ENCODE results near the gene TMEM19. TPM values are rescaled to one million over a fixed set of nuclear protein-coding genes. Genes with fewer than 3 reads are reported as not detected.

Gene TMEM19
- total RNA-seq, 1 experiment from 2014 or later: 39.5 TPM

- intact Hi-C loops (cut with micrococcal nuclease; ENCODE audit: unreplicated experiment): no loop called here
Measured at GRCh38 chr12:71702590-71702989, 16.7 kb downstream of the TMEM19 start.

GRCh38 chr12:71703206-71703605 is 17.3 kb downstream of the TMEM19 start:
- H2AFZ ChIP-seq: no peak overlapping the region
- H3K79me2 ChIP-seq (ENCODE audit: low read depth): no peaks in the 10 kb centered on the region
- ChIA-PET POLR2A (ENCODE audit: unreplicated experiment) (no interaction called here), CTCF (interaction anchor here (0.7 kb wide), 1 partner anchor 79 kb away, joined by 3 read pairs; no protein-coding TSS in a partner anchor)
- intact Hi-C loops (cut with micrococcal nuclease; ENCODE audit: unreplicated experiment): no loop called here
- no peak for DNase-seq
- no peak for TF ChIP-seq EZH2 (IDR thresholded peaks at IDR 0.05; ENCODE audit: low read depth)
- no peak for TF ChIP-seq CTCF (conservative IDR thresholded peaks at IDR 0.05)
- H3K9me2 ChIP-seq (ENCODE audit: insufficient read depth): no peaks in the 10 kb centered on the region
- no peaks in the 10 kb centered on the region for H3K36me3 ChIP-seq (ENCODE audit: low read depth)
- no peaks in the 10 kb centered on the region; the same call in 1 of the 2 replicates for H3F3A ChIP-seq (ENCODE audit: insufficient read depth, low read depth)
- H4K20me1 ChIP-seq (ENCODE audit: insufficient read depth): no peaks in the 10 kb centered on the region
- no peak overlapping the region for H3K4me2 ChIP-seq
- H3K4me1 ChIP-seq (replicated peaks; ENCODE audit: insufficient read depth): peaks cover 10% of the 10 kb centered on the region; the same call in 1 of the 2 replicates
- no peaks in the 10 kb centered on the region for H3K9me3 ChIP-seq (ENCODE audit: insufficient read depth, low read depth)
- no peaks in the 10 kb centered on the region for H3K27me3 ChIP-seq (ENCODE audit: insufficient read depth, low read depth)
- no peak overlapping the region for H3K27ac ChIP-seq
- no TSS peak for BruUV-seq (replicated peaks)
- H3K4me3 ChIP-seq: no peak overlapping the region

More at GRCh38 chr12:71702590-71702989, 16.7 kb downstream of the TMEM19 start:
- CTCF ChIA-PET: interaction anchor here (0.7 kb wide), 1 partner anchor 78 kb away, joined by 3 read pairs; no protein-coding TSS in a partner anchor
- Histone ChIP-seq H3K4me3 (no peak overlapping the region), H3K79me2 (ENCODE audit: low read depth) (no peaks in the 10 kb centered on the region), H3K9me3 (ENCODE audit: insufficient read depth, low read depth) (no peaks in the 10 kb centered on the region), H4K20me1 (ENCODE audit: insufficient read depth) (no peaks in the 10 kb centered on the region), H2AFZ (no peak overlapping the region), H3F3A (ENCODE audit: insufficient read depth, low read depth) (no peaks in the 10 kb centered on the region; the same call in 1 of the 2 replicates), H3K9me2 (ENCODE audit: insufficient read depth) (no peaks in the 10 kb centered on the region), H3K4me1 (replicated peaks; ENCODE audit: insufficient read depth) (peaks cover 10% of the 10 kb centered on the region; the same call in 1 of the 2 replicates), H3K27me3 (ENCODE audit: insufficient read depth, low read depth) (no peaks in the 10 kb centered on the region), H3K4me2 (no peak overlapping the region), H3K27ac (no peak overlapping the region), H3K36me3 (ENCODE audit: low read depth) (no peaks in the 10 kb centered on the region; the same call in 1 of the 2 replicates)
- POLR2A ChIA-PET (ENCODE audit: unreplicated experiment): no interaction called here
- no TSS peak for BruUV-seq (replicated peaks)
- DNase-seq: no peak
- TF ChIP-seq EZH2 (IDR thresholded peaks at IDR 0.05; ENCODE audit: low read depth): no peak
- TF ChIP-seq CTCF (conservative IDR thresholded peaks at IDR 0.05): no peak

GRCh38 chr12:71704920-71705319 is 19.0 kb downstream of the TMEM19 start:
- CTCF ChIA-PET: no interaction called here
- H2AFZ ChIP-seq: no peak overlapping the region
- H3K9me3 ChIP-seq (ENCODE audit: insufficient read depth, low read depth): peaks cover 4% of the 10 kb centered on the region; the same call in 1 of the 2 replicates
- no peaks in the 10 kb centered on the region for H3K36me3 ChIP-seq (ENCODE audit: low read depth)
- no peaks in the 10 kb centered on the region for H3K9me2 ChIP-seq (ENCODE audit: insufficient read depth)
- peaks cover 9% of the 10 kb centered on the region for H3F3A ChIP-seq (ENCODE audit: insufficient read depth, low read depth)
- peak in 1 of 2 experiments; percentile 40 for DNase-seq
- no peak overlapping the region for H3K4me2 ChIP-seq
- no peak for TF ChIP-seq EZH2 (IDR thresholded peaks at IDR 0.05; ENCODE audit: low read depth)
- no peak for TF ChIP-seq CTCF (conservative IDR thresholded peaks at IDR 0.05)
- H3K79me2 ChIP-seq (ENCODE audit: low read depth): no peaks in the 10 kb centered on the region
- no peak overlapping the region for H3K27ac ChIP-seq
- BruUV-seq (replicated peaks): no TSS peak
- POLR2A ChIA-PET (ENCODE audit: unreplicated experiment): no interaction called here
- no peaks in the 10 kb centered on the region for H4K20me1 ChIP-seq (ENCODE audit: insufficient read depth)
- no peaks in the 10 kb centered on the region for H3K27me3 ChIP-seq (ENCODE audit: insufficient read depth, low read depth)
- H3K4me3 ChIP-seq: no peak overlapping the region
- intact Hi-C loops (cut with micrococcal nuclease; ENCODE audit: unreplicated experiment): loop anchor here (2.0 kb wide), 1 partner anchor 18 kb away; the partner anchor contains the start of gene TMEM19
- H3K4me1 ChIP-seq (replicated peaks; ENCODE audit: insufficient read depth): peaks cover 17% of the 10 kb centered on the region
